ENCODE data around the gene PKD2.

- TF ChIP-seq TARDBP (IDR thresholded peaks at IDR 0.05) (no peak), BHLHE40 (IDR thresholded peaks at IDR 0.05; ENCODE audit: borderline replicate concordance) (no peak), SP1 (IDR thresholded peaks at IDR 0.05) (no peak), CTBP1 (IDR thresholded peaks at IDR 0.05; ENCODE audit: borderline replicate concordance) (no peak), ZNF384 (IDR thresholded peaks at IDR 0.05) (no peak), ARNT (IDR thresholded peaks at IDR 0.05) (no peak), SUZ12 (IDR thresholded peaks at IDR 0.05) (no peak)
Measured at GRCh38 chr4:88075336-88075735, 67.9 kb downstream of the PKD2 start.
